ENCODE results near the gene HAUS8. TPM values are rescaled to one million over a fixed set of nuclear protein-coding genes. Genes with fewer than 3 reads are reported as not detected.

The HAUS8 gene
- total and polyA plus RNA-seq, 9 of the 15 experiments (the other 6 are each of a cell fraction or from before 2014, with no cell fraction given), result 20.5 to 53.2 (median 36.0) TPM

- TF ChIP-seq SRF (CRISPR knock-in tag; IDR thresholded peaks at IDR 0.05) (no peak; a peak in 2 of 4 replicates), ZNF354B (CRISPR knock-in tag; IDR thresholded peaks at IDR 0.05) (no peak), FOXA3 (CRISPR knock-in tag; conservative IDR thresholded peaks at IDR 0.05 in 1 of 2, IDR thresholded peaks at IDR 0.05 in 1 of 2) (no peak), MAZ (CRISPR knock-in tag; conservative IDR thresholded peaks at IDR 0.05 in 1 of 2, IDR thresholded peaks at IDR 0.05 in 1 of 2) (peak; percentile 55 to 93; a peak in 3 of 4 replicates), PKNOX1 (IDR thresholded peaks at IDR 0.05) (peak; percentile 11; the same call in 1 of the 2 replicates), HNRNPK (IDR thresholded peaks at IDR 0.05; ENCODE audit: low read depth, low read length, poor library complexity, severe bottlenecking) (no peak), ZNF79 (CRISPR knock-in tag; IDR thresholded peaks at IDR 0.05; ENCODE audit: low read depth) (no peak), ZNF398 (CRISPR knock-in tag; IDR thresholded peaks at IDR 0.05) (no peak), CLOCK (CRISPR knock-in tag; IDR thresholded peaks at IDR 0.05; ENCODE audit: borderline replicate concordance) (no peak), ZHX1 (conservative IDR thresholded peaks at IDR 0.05; ENCODE audit: low read length) (no peak), ZNF23 (CRISPR knock-in tag; IDR thresholded peaks at IDR 0.05) (no peak), PHF20 (IDR thresholded peaks at IDR 0.05; ENCODE audit: partially characterized antibody) (no peak), SNAPC5 (CRISPR knock-in tag; IDR thresholded peaks at IDR 0.05) (no peak), THRA (IDR thresholded peaks at IDR 0.05) (no peak), CBX1 (IDR thresholded peaks at IDR 0.05; ENCODE audit: low read depth) (peak; percentile 12), RBM14 (IDR thresholded peaks at IDR 0.05; ENCODE audit: borderline replicate concordance, insufficient read depth, low read depth, low read length) (no peak)
Observed at GRCh38 chr19:17075035-17075863, at the start of gene HAUS8, which contains the start of gene MYO9B (continued).
